AG08395 (cell line): ENCODE results near the gene BET1.
A peak's percentile ranks its signal among the peaks of the same experiment; 100 is the strongest.

ENCODE experiments used
- DNase-seq: peaks from one replicate; pipeline ENCODE4 v3.0.0; 2012; ENCODE audit warnings: mixed read lengths, low spot score

The BET1 gene

GRCh38 chr7:94012746-94013145 lies 8.6 kb upstream of the BET1 start:
- DNase-seq: no peak

- no peak for DNase-seq
Observed at GRCh38 chr7:94011714-94012353, 7.7 kb upstream of the BET1 start.

- DNase-seq: no peak
Observed at GRCh38 chr7:94008537-94008936, 4.4 kb upstream of the BET1 start.

GRCh38 chr7:94005753-94006152 lies 1.6 kb upstream of the BET1 start:
- no peak for DNase-seq

GRCh38 chr7:94003446-94004023 lies 620 bp downstream of the BET1 start:
- DNase-seq: peak; percentile 20

GRCh38 chr7:94001396-94001795 lies 2.8 kb downstream of the BET1 start:
- DNase-seq: peak; percentile 9

GRCh38 chr7:93997868-93998267 lies 6.3 kb downstream of the BET1 start:
- no peak for DNase-seq

DNA sequence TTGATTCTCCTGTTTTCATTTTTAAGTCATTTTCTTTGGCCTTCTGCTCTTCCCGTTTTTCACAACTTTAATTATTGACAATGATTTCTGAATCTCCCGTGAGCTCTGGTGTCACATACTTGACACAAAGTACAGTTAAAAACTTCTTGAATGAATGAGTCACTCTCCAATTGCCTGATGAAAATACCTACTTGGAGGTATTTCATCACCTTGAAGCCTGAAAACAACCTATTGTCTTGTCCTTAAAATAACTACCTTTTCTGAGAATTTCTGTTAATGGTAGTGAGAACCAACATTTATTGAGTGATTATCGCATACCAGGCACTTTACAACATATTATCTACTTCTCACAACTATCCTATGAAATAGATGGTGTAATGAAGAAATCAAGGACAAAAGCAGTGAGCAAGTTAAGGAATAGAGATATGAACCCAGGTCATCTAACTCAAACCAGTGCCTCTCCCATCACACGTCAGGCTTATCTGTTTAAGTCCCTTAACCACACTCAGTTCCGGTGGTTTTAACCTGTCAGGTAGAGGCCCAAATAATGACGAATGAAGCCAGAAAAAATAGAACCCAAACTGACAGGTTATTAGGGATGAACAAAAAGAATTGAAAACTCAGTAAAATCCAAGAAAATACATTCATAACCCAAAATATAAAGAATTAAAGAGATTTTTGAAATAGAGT lies 11.6 kb downstream of the BET1 start:
- DNase-seq: no peak

DNA sequence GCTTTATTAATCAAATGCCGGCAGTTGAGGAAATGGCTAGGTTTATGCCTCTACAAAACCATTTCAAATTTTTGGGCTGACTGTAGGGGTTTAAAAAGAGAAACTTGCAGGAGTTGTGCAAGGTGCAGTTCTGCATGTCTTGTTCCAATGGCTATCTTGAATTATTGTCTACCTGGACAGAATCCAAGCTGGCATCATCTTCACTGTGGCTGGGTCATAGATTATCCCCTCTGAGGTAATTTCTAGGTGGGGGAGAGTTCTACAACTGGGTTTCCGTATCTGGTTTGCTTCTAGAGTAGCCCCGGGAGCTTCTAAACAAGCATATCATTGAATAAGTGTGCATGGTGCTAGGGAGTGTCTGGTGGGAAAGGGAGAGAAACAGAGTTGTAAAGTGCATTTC lies 16.9 kb downstream of the BET1 start:
- DNase-seq: no peak

DNA sequence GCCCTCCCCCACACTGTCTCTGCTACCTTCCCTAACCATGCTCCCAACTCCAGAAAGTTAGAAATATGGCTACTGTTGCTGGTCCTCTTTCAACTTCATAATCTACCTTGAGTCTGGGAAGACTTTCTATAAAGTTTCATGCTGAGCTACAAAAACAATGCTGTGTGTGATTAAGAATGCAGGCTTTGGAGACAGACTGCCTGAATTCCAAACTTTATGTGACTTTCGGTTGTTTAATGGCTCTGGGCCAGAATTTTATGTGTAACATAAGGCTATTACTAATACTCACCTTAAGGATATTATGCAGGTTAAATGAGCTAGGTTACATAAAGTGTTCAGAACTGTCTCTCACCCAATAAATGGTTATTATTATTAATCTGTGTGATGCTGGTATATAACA lies 19.1 kb downstream of the BET1 start:
- DNase-seq: no peak

DNA sequence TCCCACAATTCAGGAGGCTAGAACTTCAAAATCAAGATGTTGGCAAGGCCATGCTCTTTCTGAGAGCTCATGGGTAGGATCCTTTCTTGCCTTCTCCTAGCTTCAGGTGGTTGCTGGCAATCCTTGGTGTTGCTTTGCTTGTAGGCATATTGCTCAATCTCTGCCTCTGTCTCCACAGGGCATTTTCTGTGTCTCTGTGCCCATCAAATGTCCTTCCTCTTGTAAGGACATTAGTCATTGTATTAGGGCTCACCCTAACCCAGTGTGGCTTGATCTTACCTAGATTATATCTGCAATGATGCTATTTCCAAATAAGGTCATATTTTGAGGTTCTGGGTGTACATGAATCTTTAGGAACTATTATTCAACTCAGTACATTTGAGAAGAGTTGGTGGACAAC lies 20.1 kb downstream of the BET1 start:
- DNase-seq: no peak

DNA sequence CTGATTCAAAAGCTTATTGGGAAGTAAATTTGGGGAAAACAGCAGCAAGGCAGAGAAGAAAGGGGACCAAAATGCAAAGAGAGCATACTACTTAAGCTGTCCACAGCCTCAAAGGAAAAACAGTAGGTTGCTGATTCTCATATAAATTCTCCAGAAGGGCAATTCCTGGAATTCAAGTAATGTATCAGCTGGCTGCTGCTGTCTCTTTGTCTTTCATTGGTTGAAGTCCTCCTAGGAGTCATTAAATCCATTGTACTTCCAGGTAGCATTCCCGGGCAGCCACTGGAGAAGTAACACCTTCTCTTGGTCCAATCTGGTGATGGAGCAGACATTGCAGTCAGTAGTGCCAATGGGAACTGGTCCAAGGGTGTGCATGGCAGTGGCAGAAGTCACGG lies 22.7 kb downstream of the BET1 start:
- no peak for DNase-seq

GRCh38 chr7:93980744-93981479 lies 23.2 kb downstream of the BET1 start:
- DNase-seq: no peak

GRCh38 chr7:93977211-93977950 lies 26.8 kb downstream of the BET1 start:
- DNase-seq: no peak

DNA sequence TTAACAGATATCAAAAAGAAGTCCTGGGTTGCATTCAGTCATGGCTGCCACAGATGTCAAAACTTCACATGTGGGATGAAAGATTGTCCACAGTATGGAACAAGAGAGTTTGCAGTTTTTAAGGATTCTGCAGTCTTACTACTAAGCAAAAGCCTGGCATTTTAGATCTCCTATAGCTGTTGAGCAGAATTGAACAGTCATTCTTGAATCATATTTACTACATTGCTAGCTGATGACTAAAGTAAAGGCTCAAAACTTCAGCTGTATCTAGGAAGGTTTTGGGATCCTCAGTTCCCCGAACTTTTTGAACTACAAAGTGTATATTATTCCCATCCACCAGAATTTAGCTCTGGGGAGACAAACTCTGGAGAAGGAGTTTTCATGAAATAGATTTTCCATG lies 31.0 kb downstream of the BET1 start:
- peak; percentile 42 for DNase-seq

- no peak for DNase-seq
Observed at GRCh38 chr7:93972029-93972725, 32.0 kb downstream of the BET1 start.

DNA sequence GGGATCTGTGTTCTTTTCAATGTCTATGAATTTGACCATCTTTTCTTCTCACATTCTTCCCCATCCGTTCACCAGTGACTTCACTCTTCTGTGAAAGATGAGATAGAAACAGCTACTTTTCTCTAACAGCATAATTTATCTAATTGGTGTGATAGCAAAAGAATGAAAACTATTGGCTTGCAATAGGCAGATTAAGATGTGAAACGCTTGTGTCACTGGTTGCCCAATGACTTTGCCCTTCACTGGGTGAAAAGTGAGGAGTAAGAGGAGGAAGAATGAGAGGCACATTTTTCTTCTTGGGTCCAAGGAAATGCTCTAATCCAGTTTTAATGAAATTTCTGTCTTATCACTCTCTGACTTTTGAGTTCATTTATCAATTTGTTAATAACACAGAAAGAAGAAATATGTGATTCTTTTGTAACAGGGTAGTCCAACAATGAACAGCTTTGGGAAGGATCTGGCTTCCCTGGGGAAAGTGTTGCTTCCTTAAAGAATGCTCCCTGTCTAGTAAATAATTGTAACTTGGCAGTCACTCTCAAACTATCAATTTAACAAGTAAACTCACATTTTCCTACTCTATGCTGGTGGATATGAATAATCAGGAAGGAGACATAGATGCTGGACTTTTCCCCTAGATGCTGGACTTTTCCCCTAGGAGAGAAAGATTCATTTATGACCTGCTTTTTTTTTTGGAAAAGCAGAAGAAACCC lies 35.1 kb downstream of the BET1 start:
- DNase-seq: no peak

DNA sequence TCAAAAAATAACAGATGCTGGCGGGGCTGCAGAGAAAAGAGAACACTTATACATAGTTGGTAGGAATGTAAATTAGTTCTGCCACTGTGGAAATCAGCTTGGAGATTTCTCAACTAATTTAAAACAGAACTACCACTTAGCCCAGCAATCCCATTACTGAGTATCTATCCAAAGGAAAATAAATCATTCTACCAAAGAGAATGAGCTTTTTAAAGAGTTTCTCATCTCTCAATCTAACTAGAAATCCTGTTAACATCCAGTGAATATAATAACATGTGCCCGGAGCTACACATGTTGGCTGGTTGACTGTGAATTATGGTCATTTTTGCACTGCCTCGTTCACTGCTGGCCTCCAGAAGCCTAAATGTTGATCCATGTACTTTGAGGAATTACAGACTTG lies 39.3 kb downstream of the BET1 start:
- no peak for DNase-seq

GRCh38 chr7:93964262-93964661 lies 39.9 kb downstream of the BET1 start:
- DNase-seq: no peak

- no peak for DNase-seq
Observed at GRCh38 chr7:93960986-93961385, 43.2 kb downstream of the BET1 start.

DNA sequence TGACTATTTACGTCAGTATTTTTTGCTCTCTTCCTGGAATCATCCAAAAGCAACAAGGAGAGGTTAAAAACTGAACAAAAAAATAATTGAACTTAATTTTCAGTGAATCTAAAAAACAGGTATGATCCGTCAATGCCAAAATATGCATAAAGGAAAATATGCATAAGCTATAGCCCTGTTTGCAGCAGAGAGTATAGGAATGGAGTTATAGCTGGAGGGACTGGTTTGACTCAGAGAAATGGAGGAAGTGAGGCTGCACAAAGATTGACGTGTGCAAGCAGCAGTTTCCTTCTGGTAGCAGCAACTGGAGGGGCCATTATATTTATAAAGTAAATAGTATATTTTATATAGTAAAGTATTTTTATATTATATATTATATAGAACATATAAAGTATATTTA lies 45.5 kb downstream of the BET1 start:
- no peak for DNase-seq
